Measurements from ENCODE around the gene DHX58.

DNA sequence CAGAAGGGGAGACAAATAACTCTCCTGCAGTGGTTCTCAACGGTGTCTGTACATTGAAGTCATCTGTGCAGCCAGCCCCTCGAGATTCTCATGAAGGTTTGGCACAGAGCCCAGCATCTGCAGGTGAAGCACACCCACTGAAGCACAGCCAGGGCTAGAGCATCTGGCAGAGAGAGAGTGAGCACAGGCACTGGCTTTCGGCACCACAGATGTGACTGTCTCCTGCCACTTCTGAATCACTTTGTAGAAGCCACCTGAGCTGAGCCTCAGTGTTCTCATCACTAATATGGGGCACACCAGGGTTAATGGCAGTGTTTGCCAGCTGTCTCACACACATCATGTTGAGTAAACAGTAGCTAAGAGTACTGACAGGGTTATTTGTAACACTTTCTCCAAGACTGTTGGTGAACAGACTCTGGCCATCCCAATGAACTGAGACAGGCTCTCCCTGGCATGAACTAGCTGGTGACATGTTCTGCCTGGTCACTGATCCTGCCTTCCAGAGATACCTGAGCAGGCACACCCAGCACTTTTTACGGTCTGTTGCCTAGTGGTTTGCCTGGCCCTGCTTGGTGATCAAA lies 21.0 kb upstream of the DHX58 start:
- TF ChIP-seq CTCF (IDR thresholded peaks at IDR 0.05) (no peak), POLR2A (IDR thresholded peaks at IDR 0.05) (no peak)

Measured in testis (tissue), 2 donors.